Measurements from ENCODE around the gene TRIM71. TPM values are rescaled to one million over a fixed set of nuclear protein-coding genes. Genes with fewer than 3 reads are reported as not detected.

The TRIM71 gene
- total RNA-seq, 1 experiment from 2014 or later: 0.17 TPM

- ChIA-PET CTCF (no interaction called here), POLR2A (no interaction called here), RAD21 (ENCODE audit: low non-redundant PET in 1 of 2, low total read pairs in 2 of 2, uncharacterized antibody in 2 of 2, unreplicated experiment in 2 of 2) (no interaction called here)
- ATAC-seq (no peak), DNase-seq (ENCODE audit: low read depth, low spot score) (no peak)
- Histone ChIP-seq H3K79me2 (ENCODE audit: insufficient read depth, low read length) (no peaks in the 10 kb centered on the region), H3K4me3 (replicated peaks in 1 of 2; ENCODE audit: low read depth in 1 of 2, low read length in 2 of 2) (no peak overlapping the region), H3K36me3 (ENCODE audit: control insufficient read depth in 1 of 2, insufficient read depth in 2 of 2, low read length in 2 of 2) (no peaks in the 10 kb centered on the region), H3K27me3 (ENCODE audit: insufficient read depth, low read length) (no peaks in the 10 kb centered on the region), H3K4me2 (ENCODE audit: low read length) (no peak overlapping the region), H3K9me3 (ENCODE audit: control insufficient read depth in 1 of 2, insufficient read depth in 1 of 2, low read depth in 1 of 2, low read length in 2 of 2) (no peaks in the 10 kb centered on the region), H3K9me2 (ENCODE audit: insufficient read depth) (no peaks in the 10 kb centered on the region), H3K27ac (ENCODE audit: low read depth, low read length) (no peak overlapping the region), H3K9ac (ENCODE audit: low read length) (no peak overlapping the region), H4K20me1 (ENCODE audit: insufficient read depth) (no peaks in the 10 kb centered on the region), H2AFZ (ENCODE audit: low read depth, low read length, poor library complexity, severe bottlenecking) (no peak overlapping the region), H3K4me1 (ENCODE audit: control insufficient read depth in 1 of 2, insufficient read depth in 2 of 2, low read length in 2 of 2) (no peaks in the 10 kb centered on the region)
- TF ChIP-seq, protein P1, sequence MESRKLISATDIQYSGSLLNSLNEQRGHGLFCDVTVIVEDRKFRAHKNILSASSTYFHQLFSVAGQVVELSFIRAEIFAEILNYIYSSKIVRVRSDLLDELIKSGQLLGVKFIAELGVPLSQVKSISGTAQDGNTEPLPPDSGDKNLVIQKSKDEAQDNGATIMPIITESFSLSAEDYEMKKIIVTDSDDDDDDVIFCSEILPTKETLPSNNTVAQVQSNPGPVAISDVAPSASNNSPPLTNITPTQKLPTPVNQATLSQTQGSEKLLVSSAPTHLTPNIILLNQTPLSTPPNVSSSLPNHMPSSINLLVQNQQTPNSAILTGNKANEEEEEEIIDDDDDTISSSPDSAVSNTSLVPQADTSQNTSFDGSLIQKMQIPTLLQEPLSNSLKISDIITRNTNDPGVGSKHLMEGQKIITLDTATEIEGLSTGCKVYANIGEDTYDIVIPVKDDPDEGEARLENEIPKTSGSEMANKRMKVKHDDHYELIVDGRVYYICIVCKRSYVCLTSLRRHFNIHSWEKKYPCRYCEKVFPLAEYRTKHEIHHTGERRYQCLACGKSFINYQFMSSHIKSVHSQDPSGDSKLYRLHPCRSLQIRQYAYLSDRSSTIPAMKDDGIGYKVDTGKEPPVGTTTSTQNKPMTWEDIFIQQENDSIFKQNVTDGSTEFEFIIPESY (IDR thresholded peaks at IDR 0.05; ENCODE audit: extremely low read depth, insufficient replicate concordance, low read length): no peak
- TF ChIP-seq ZNF274 (IDR thresholded peaks at IDR 0.05; ENCODE audit: low read depth, low read length): no peak
- BruUV-seq (replicated peaks): no TSS peak
- intact Hi-C loops (cut with micrococcal nuclease): no loop called here
These were observed 29.7 kb downstream of the TRIM71 start for GRCh38 chr3:32847528-32847927.

DNA sequence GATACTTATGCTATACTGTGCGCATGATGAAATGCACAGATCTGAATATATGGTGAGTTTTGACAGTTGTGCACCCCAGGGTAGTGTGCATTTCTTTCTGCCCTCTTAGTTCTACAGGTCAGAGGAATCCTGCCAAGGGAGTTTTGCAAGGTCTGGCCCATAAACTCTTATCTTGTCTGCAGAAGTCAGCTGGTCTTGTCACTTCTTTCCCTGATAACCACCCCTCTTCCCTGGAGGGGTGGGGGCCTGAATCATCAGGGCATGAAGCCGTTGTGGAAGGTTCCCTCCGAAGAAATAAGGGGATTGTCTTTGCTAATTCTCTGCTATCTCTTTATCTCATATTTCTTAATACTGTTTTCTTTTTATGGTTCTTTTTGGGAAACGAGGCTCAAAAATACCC, 30.4 kb downstream of the TRIM71 start:
- ATAC-seq (no peak), DNase-seq (ENCODE audit: low read depth, low spot score) (no peak)
- Histone ChIP-seq H3K9me2 (ENCODE audit: insufficient read depth) (no peaks in the 10 kb centered on the region), H3K27ac (ENCODE audit: low read depth, low read length) (no peak overlapping the region), H3K9ac (ENCODE audit: low read length) (no peak overlapping the region), H3K27me3 (ENCODE audit: insufficient read depth, low read length) (no peaks in the 10 kb centered on the region), H3K9me3 (ENCODE audit: control insufficient read depth in 1 of 2, insufficient read depth in 1 of 2, low read depth in 1 of 2, low read length in 2 of 2) (no peaks in the 10 kb centered on the region), H3K36me3 (ENCODE audit: control insufficient read depth in 1 of 2, insufficient read depth in 2 of 2, low read length in 2 of 2) (no peaks in the 10 kb centered on the region), H2AFZ (ENCODE audit: low read depth, low read length, poor library complexity, severe bottlenecking) (no peak overlapping the region), H3K4me3 (replicated peaks in 1 of 2; ENCODE audit: low read depth in 1 of 2, low read length in 2 of 2) (no peak overlapping the region), H3K79me2 (ENCODE audit: insufficient read depth, low read length) (no peaks in the 10 kb centered on the region), H4K20me1 (ENCODE audit: insufficient read depth) (no peaks in the 10 kb centered on the region), H3K4me1 (ENCODE audit: control insufficient read depth in 1 of 2, insufficient read depth in 2 of 2, low read length in 2 of 2) (no peaks in the 10 kb centered on the region), H3K4me2 (ENCODE audit: low read length) (no peak overlapping the region)
- intact Hi-C loops (cut with micrococcal nuclease): no loop called here
- ChIA-PET POLR2A (no interaction called here), CTCF (no interaction called here), RAD21 (ENCODE audit: low non-redundant PET in 1 of 2, low total read pairs in 2 of 2, uncharacterized antibody in 2 of 2, unreplicated experiment in 2 of 2) (no interaction called here)
- BruUV-seq (replicated peaks): no TSS peak
- TF ChIP-seq JUND (IDR thresholded peaks at IDR 0.05): no peak
- TF ChIP-seq ELF1 (IDR thresholded peaks at IDR 0.05; ENCODE audit: borderline replicate concordance, low read depth): no peak
- no peak for TF ChIP-seq EZH2phosphoT487 (IDR thresholded peaks at IDR 0.05; ENCODE audit: borderline replicate concordance)
- no peak for TF ChIP-seq SP1 (IDR thresholded peaks at IDR 0.05; ENCODE audit: low read depth)
- no peak for TF ChIP-seq POLR2AphosphoS5 (IDR thresholded peaks at IDR 0.05; ENCODE audit: low read depth, low read length)
- no peak for TF ChIP-seq REST (IDR thresholded peaks at IDR 0.05; ENCODE audit: low read depth)
- TF ChIP-seq YY1 (IDR thresholded peaks at IDR 0.05; ENCODE audit: extremely low read depth, insufficient replicate concordance, low read depth, low read length): no peak
- no peak for TF ChIP-seq CBX3 (IDR thresholded peaks at IDR 0.05; ENCODE audit: low read depth)
- no peak for TF ChIP-seq POLR2A (IDR thresholded peaks at IDR 0.05; ENCODE audit: borderline replicate concordance, extremely low read depth, insufficient read depth, insufficient read length)
- TF ChIP-seq, protein P1 (IDR thresholded peaks at IDR 0.05; ENCODE audit: extremely low read depth, insufficient replicate concordance, low read length): no peak

All from HCT116 (cell line).